Epithelial cell of proximal tubule (primary cell): ENCODE measurements around the gene GCK. TPM values are rescaled to one million over a fixed set of nuclear protein-coding genes. Genes with fewer than 3 reads are reported as not detected.
A peak's percentile ranks its signal among the peaks of the same experiment; 100 is the strongest.

Source experiments
- DNase-seq: peaks from one replicate; pipeline ENCODE4 v3.0.0-alpha.2; 2011; ENCODE audit warnings: low read depth
- H3K4me3 ChIP-seq: 2 replicates; pipeline ENCODE4 v1.5.1; 2011; ENCODE audit warnings: low read depth, mild to moderate bottlenecking, low read length
- total RNA-seq: library from RNA; depleted of rRNA; stranded (reverse); fragments of >200 nt; gene quantifications from 2 replicates; pipeline ENCODE4 v1.2.3, GENCODE V29; 2015
- TF ChIP-seq, protein P1 (sequence below): conservative IDR thresholded peaks from 2 replicates; pipeline ENCODE4 v1.5.1; 2012; ENCODE audit warnings: low read depth, mild to moderate bottlenecking, low read length

GCK gene
- total RNA-seq, 1 donor from 2014 or later: 1.0 TPM

DNA sequence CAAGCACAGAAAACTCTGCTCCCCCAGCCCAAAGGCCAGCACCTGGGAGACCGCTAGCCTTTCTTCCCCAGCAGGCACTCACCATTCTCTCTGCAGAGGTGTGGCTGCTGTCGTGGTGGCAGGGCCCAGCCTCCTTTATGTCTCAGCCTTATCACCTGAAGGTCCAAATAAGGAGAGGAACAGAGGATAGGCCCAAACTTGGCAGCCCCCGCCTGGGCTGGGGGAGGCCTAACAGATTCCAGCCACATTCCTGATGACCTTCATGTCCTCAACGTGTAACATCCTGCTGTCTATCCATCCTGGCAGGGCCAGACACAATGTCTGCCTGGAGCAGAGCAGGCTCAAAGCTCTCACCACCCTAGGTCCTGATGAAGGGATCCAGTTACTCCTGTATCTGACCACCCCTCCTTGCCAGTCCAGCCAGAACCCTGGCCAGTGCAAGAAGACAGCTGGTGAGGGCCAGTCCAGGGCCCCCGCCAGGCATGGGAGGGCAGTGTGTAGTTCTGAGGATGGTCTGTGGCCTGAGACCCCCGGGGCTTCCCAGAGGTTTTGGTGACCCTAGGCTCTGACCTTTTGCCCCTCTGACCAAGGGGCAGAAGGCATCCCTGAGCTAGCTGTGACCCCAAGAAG, 47.9 kb downstream of the GCK start, which contains the start of gene MYL7:
Gene MYL7 (minus strand): TSS at position 112 of the 630 bp plus-strand sequence. CDS start 27 bp downstream, at position 85.
- TF ChIP-seq, protein P1, sequence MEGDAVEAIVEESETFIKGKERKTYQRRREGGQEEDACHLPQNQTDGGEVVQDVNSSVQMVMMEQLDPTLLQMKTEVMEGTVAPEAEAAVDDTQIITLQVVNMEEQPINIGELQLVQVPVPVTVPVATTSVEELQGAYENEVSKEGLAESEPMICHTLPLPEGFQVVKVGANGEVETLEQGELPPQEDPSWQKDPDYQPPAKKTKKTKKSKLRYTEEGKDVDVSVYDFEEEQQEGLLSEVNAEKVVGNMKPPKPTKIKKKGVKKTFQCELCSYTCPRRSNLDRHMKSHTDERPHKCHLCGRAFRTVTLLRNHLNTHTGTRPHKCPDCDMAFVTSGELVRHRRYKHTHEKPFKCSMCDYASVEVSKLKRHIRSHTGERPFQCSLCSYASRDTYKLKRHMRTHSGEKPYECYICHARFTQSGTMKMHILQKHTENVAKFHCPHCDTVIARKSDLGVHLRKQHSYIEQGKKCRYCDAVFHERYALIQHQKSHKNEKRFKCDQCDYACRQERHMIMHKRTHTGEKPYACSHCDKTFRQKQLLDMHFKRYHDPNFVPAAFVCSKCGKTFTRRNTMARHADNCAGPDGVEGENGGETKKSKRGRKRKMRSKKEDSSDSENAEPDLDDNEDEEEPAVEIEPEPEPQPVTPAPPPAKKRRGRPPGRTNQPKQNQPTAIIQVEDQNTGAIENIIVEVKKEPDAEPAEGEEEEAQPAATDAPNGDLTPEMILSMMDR: no peak
- no peak within 1 kb of the TSS for H3K4me3 ChIP-seq
- DNase-seq: no peak

DNA sequence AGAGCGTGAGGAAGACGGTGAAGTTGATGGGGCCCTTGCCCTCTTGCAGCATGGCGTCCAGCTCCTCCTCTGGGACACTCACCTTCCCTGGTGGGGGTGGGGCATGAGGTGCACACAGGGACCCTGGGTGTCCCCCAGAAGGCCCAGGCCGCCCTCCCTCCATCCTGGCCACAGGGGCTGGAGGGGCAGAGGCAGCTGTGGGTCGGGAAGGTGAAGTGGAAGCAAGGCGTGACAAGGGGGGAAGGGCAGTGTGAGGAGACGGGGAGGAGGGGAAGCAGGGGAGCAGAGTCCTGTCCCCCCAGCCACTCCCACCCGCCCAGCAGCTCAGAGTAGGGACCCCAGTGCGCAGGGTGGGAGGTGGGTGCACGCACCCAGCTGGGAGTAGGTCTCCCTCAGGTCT, 48.9 kb downstream of the GCK start:
- no peak for DNase-seq
- TF ChIP-seq, protein P1: no peak
- no peak overlapping the region for H3K4me3 ChIP-seq

DNA sequence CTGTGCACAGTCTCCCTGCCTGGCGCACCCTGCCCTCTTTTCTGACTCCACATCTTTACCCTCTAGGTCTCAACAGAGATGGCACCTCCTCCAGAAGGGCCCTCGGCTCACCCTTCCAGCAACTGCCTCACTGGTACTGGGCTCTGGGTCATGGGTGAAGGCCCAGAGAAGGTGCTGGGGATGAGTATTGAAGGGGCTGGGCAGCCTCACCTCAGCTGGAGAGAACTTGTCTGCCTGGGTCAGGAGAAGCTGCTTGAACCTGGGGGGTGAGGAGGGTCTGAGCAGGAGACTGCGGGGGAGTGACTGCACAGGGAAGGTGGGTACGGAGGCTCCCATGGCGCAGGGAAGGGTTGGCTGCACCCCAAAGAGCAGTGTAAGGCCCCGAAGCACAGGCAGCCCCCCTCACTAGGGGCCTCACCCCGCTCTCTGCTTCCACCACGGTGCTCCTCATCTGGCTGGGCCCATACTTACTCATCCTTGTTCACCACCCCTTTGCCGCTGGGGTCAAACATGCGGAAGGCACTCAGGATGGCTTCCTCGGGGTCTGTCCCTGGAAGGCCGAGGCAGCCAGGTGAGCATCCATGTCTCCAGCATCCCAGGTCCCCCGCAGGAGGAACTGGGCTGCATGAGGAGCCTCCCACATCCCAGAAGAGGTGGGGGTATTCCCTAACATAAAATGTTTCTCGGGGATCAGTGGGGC, 49.8 kb downstream of the GCK start:
- TF ChIP-seq, protein P1: no peak
- no peak for DNase-seq
- H3K4me3 ChIP-seq: no peak overlapping the region

DNA sequence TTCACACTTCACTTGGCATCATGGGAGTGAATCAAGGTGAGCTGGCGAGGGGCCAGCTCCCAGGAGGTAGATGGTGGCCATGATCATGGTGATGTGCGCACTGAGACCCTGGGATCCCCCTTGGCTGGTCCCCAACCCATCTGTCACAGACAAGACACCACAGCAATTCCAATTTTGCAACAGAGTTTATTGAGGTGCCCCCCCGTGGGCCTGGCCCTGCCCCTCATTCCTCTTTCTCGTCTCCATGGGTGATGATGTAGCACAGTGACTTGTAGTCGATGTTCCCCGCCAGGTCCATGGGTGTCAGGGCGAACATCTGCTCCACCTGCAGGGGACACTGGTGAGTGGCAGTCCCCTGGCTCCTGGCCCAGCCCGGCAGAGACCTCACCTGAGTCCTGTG, 50.5 kb downstream of the GCK start:
- TF ChIP-seq, protein P1: peak; percentile 21
- no peak for DNase-seq
- no peak overlapping the region for H3K4me3 ChIP-seq

DNA sequence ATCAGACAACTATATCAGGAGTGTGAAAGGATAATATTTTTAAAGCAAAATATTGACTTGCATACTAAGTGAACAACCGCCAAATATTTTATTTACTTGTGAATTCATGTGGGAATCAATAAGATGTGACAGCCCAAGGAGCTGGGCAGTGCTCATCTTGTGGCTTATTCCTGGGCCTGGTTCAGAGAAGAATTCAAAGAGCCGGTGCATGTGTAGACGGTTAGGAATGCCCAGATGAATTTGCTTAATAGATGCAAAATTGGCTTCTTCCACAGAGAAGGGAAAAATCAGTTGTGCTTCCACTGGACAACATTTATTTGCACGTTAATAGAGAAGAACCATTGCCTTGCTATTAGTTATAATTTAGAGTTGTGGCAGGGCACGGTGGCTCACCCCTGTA, 52.5 kb downstream of the GCK start:
- TF ChIP-seq, protein P1: no peak
- no peak overlapping the region for H3K4me3 ChIP-seq
- DNase-seq: no peak

DNA sequence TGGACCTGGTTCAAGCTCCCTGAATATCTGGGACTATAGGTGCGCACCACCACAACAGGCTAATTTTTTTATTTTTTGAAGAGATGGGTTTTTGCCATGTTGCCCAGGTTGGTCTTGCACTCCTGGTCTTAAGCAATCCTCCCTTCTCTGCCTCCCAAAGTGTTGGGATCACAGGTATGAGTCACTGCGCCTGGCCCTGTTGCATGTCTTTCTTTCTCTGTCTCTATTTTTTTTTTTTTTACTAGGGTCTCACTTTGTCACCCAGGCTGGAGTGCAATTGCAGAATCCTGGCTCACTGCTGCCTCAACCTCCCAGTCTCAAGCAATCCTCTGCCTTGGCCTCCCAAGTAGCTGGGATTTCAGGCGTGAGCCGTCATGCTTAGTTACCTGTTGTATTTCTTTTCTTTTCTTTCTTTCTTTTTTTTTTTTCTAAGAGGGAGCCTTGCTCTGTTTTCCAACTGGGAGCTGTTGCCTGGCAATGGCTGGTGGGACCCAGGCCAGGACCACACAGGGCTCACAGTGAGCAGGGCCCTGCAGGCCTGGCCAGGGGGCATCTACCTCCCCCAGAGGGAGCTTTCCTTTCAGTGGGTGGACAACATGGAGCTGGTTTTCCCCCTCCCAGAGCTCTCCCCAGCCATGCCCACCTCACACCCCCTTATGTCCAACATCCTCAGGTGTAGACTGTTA, 54.2 kb downstream of the GCK start:
- TF ChIP-seq, protein P1: no peak
- no peak for DNase-seq
- H3K4me3 ChIP-seq: no peak overlapping the region
